K562 (cell line): ENCODE measurements around the gene ZFP57. TPM values are rescaled to one million over a fixed set of nuclear protein-coding genes. Genes with fewer than 3 reads are reported as not detected.

Experiments used
- ATAC-seq: fragments of 200-7000 bp; cut with Tn5 transposase; 3 replicates; pipeline ENCODE4 v1.9.1; 2020; ENCODE audit warnings: moderate library complexity
- BruUV-seq: library from RNA; stranded (reverse); fragments of 400-500 nt; replicated peaks from 2 replicates; lab custom pipeline; 2021; lab: Mats Ljungman, UMichigan
- CTCF ChIA-PET: fragments of 300-600 bp; formaldehyde crosslinking; extraction: SDS; loops from one replicate; lab custom pipeline; 2021; ENCODE audit warnings: low intra/inter-chr PET ratio; lab: Yijun Ruan, JAX
- POLR2A ChIA-PET: fragments of 300-600, 350-650 bp; sonication (Branson Sonifier 250); formaldehyde crosslinking; extraction: SDS; loops from one replicate; lab custom pipeline; 2021; ENCODE audit warnings: antibody characterized with exemption, inconsistent platforms; lab: Yijun Ruan, JAX
- DNase-seq, 4 experiments: peaks; one replicate each; pipeline versions ENCODE4 v3.0.0 to v3.0.0-alpha.2; 2011 to 2018; ENCODE audit warnings: low spot score in 3 of 4, mixed read lengths in 3 of 4; ENCODE audit errors: extremely low read depth in 1 of 4
- FAIRE-seq: peaks from 2 replicates; lab custom pipeline; 2011; peaks lifted over from hg19 to GRCh38; lab: Jason Lieb, UNC
- H2AFZ ChIP-seq: 2 replicates; pipeline ENCODE4 v1.6.0; 2011; ENCODE audit warnings: low read depth, low read length, control low read depth, inconsistent platforms
- H3K27ac ChIP-seq: fragments of 200-600 bp; 3 replicates; pipeline ENCODE4 v1.8.0; 2011; ENCODE audit warnings: low read depth, mild to moderate bottlenecking, control low read depth, inconsistent platforms, low read length, moderate library complexity, mixed read lengths; ENCODE audit errors: extremely low read depth
- H3K27me3 ChIP-seq, 2 experiments: fragments of 300-600 bp in 1 of 2; 2 replicates in 1 of 2; 3 replicates in 1 of 2; pipeline versions ENCODE4 v1.6.0 to v1.8.0; 2011; ENCODE audit warnings: inconsistent platforms in 2 of 2, low read length in 2 of 2, mild to moderate bottlenecking in 1 of 2, mixed read lengths in 1 of 2, moderate library complexity in 1 of 2; ENCODE audit not compliant: control insufficient read depth in 2 of 2, insufficient read depth in 2 of 2
- H3K36me3 ChIP-seq: fragments of 300-600 bp; 3 replicates; pipeline ENCODE4 v1.8.0; 2011; ENCODE audit warnings: mild to moderate bottlenecking, low read length, inconsistent platforms; ENCODE audit not compliant: control insufficient read depth, insufficient read depth
- H3K4me1 ChIP-seq, 2 experiments: fragments of 200-600 bp in 1 of 2; replicated peaks in 1 of 2; 2 replicates in 1 of 2; 3 replicates in 1 of 2; pipeline versions ENCODE4 v1.5.1 to v1.8.0; 2011; ENCODE audit warnings: inconsistent platforms in 2 of 2, low read length in 2 of 2, mild to moderate bottlenecking in 1 of 2, mixed read lengths in 1 of 2, moderate library complexity in 1 of 2; ENCODE audit not compliant: control insufficient read depth in 2 of 2, insufficient read depth in 2 of 2
- H3K4me2 ChIP-seq: 2 replicates; pipeline ENCODE4 v1.6.1; 2011; ENCODE audit warnings: low read length, control low read depth, inconsistent platforms, mixed read lengths; ENCODE audit not compliant: insufficient read depth
- H3K4me3 ChIP-seq: fragments of 200-600 bp; sonication (generic), shearing (Covaris generic); 2 replicates; pipeline ENCODE4 v1.5.1; 2016; ENCODE audit warnings: control low read depth, inconsistent platforms
- H3K79me2 ChIP-seq: fragments of 200-600 bp; 3 replicates; pipeline ENCODE4 v1.8.0; 2011; ENCODE audit warnings: low read length, inconsistent platforms; ENCODE audit not compliant: control insufficient read depth, insufficient read depth
- H3K9ac ChIP-seq, 2 experiments: 2 replicates each; pipeline versions ENCODE4 v1.6.0 to v1.6.1; 2011; ENCODE audit warnings: low read depth in 2 of 2, low read length in 2 of 2, control low read depth in 1 of 2, inconsistent platforms in 1 of 2, mild to moderate bottlenecking in 1 of 2, mixed read lengths in 1 of 2; ENCODE audit not compliant: insufficient read depth in 1 of 2
- H3K9me1 ChIP-seq: one replicate; pipeline ENCODE4 v1.6.0; 2011; ENCODE audit warnings: inconsistent platforms, mild to moderate bottlenecking, low read length, moderate library complexity; ENCODE audit not compliant: control insufficient read depth, insufficient read depth
- H3K9me3 ChIP-seq: replicated peaks from 2 replicates; pipeline ENCODE4 v1.5.1; 2011; ENCODE audit warnings: low read depth, low read length, inconsistent platforms; ENCODE audit not compliant: control insufficient read depth, insufficient read depth
- H4K20me1 ChIP-seq: replicated peaks from 2 replicates; pipeline ENCODE4 v1.6.1; 2011; ENCODE audit warnings: low read length, inconsistent platforms, mixed read lengths; ENCODE audit not compliant: control insufficient read depth, insufficient read depth
- CREB5 ChIP-seq: fragments of 250-450 bp; sonication (Bioruptor Pico); IDR thresholded peaks from 2 replicates; pipeline ENCODE4 v1.5.0; 2020; ENCODE audit warnings: mild to moderate bottlenecking
- CSDE1 ChIP-seq, 2 experiments: fragments of 450-650 bp; IDR thresholded peaks; 2 replicates each; pipeline ENCODE4 v1.6.1; 2016; ENCODE audit warnings: mild to moderate bottlenecking in 1 of 2
- E2F6 ChIP-seq, 2 experiments: IDR thresholded peaks; 2 replicates each; pipeline ENCODE4 v1.6.1; 2011; ENCODE audit warnings: borderline replicate concordance in 1 of 2, control low read depth in 1 of 2, low read depth in 1 of 2, low read length in 1 of 2, mild to moderate bottlenecking in 1 of 2, mixed read lengths in 1 of 2, moderate library complexity in 1 of 2; ENCODE audit not compliant: insufficient read depth in 1 of 2, insufficient read length in 1 of 2, poor library complexity in 1 of 2, severe bottlenecking in 1 of 2; ENCODE audit errors: extremely low read depth in 1 of 2
- NR3C1 ChIP-seq: sonication (generic); formaldehyde crosslinking; IDR thresholded peaks from 2 replicates; pipeline ENCODE4 v1.8.1; 2022; ENCODE audit warnings: missing genetic modification reagents
- whole genome bisulfite sequencing: fragments of 100-300 bp; shearing (Covaris generic); methylation state at CpG from one replicate; pipeline ENCODE4 v1.1.6; 2016; ENCODE audit warnings: low coverage, mixed read lengths; ENCODE audit not compliant: insufficient coverage; ENCODE audit errors: missing lambda C conversion rate; 5-methylcytosine and 5-hydroxymethylcytosine counted together
- in situ Hi-C: fragments of 300-500 bp; cut with MboI; formaldehyde crosslinking; loops from 4 replicates; pipeline ENCODE4 v1.15.0; 2018; ENCODE audit warnings: inconsistent platforms, mixed read lengths
- intact Hi-C: fragments of 100-400 bp; cut with micrococcal nuclease; formaldehyde crosslinking; loops from 2 replicates; pipeline ENCODE4 v1.14.2; 2022
- polyA plus RNA-seq, 8 experiments: library from polyadenylated mRNA; depleted of rRNA in 4 of 8; stranded (reverse) in 5 of 8; unstranded in 3 of 8; fragments of >200 nt; fragmentation: Nextera tagmentation in 2 of 8; fragmentation: Illumina TruSeq in 1 of 8; extraction: Ambion mirVana in 2 of 8; extraction: Trizol in 1 of 8; gene quantifications; 2 replicates each; pipeline versions ENCODE4 v1.2.1 to v1.2.3, GENCODE V29; 2011 to 2014; ENCODE audit warnings: inconsistent platforms in 1 of 8, missing spikeins in 1 of 8
- total RNA-seq, 7 experiments: library from RNA; depleted of rRNA in 6 of 7; stranded (reverse); fragments of >200 nt in 6 of 7; fragmentation: Illumina TruSeq in 2 of 7; extraction: Trizol in 2 of 7; gene quantifications; 2 replicates each; pipeline versions ENCODE4 v1.2.1 to v1.2.3, GENCODE V29; 2011 to 2021; ENCODE audit warnings: low replicate concordance in 1 of 7

ZFP57 gene
- total and polyA plus RNA-seq, 9 of the 15 experiments (the other 6 are each of a cell fraction or from before 2014, with no cell fraction given) = 0.04 to 0.28 (median 0.13) TPM

- intact Hi-C loops (no loop called here), in situ Hi-C loops (no loop called here)
- Histone ChIP-seq H3K4me1 (peaks cover 0 to 9% of the 10 kb centered on the region in 2 experiments; a peak in 2 of 5 replicates), H3K27me3 (peaks cover 21 to 33% of the 10 kb centered on the region in 2 experiments; a peak in 3 of 5 replicates), H3K9me1 (no peaks in the 10 kb centered on the region), H3K4me3 (no peak overlapping the region), H3K79me2 (no peaks in the 10 kb centered on the region), H2AFZ (peak overlapping the region; percentile 75), H3K36me3 (no peaks in the 10 kb centered on the region), H3K9ac (no peak overlapping the region; a peak in 1 of 4 replicates), H3K4me2 (peak overlapping the region; percentile 35), H4K20me1 (no peaks in the 10 kb centered on the region), H3K27ac (no peak overlapping the region), H3K9me3 (no peaks in the 10 kb centered on the region)
- TF ChIP-seq CREB5 (CRISPR knock-in tag) = no peak
- no peak for TF ChIP-seq CSDE1 (IDR thresholded peaks at IDR 0.05)
- peak in 1 of 2 experiments; percentile 10 for TF ChIP-seq E2F6 (IDR thresholded peaks at IDR 0.05; ENCODE audit: borderline replicate concordance in 1 of 2, extremely low read depth in 1 of 2, insufficient read depth in 1 of 2, insufficient read length in 1 of 2, low read depth in 1 of 2, low read length in 1 of 2, poor library complexity in 1 of 2, severe bottlenecking in 1 of 2)
- no peak for TF ChIP-seq NR3C1 (CRISPR knock-in tag)
- BruUV-seq = no TSS peak
- POLR2A ChIA-PET = interaction anchor here (0.7 kb wide), 1 partner anchor 1540 kb away, joined by 3 read pairs; no protein-coding TSS in a partner anchor
- ATAC-seq = peak; percentile 68
- peak; percentile 46 for FAIRE-seq
- WGBS = 7% methylated on average over 13 of the region's 13 CpGs
- peak in 2 of 4 experiments; percentile 14 to 21 for DNase-seq
- CTCF ChIA-PET = no interaction called here
Measured at GRCh38 chr6:29679962-29680361, 990 bp downstream of the ZFP57 start.
